A549 treated with GW870086 at 1 μM for 4 hours (cell line): Measurements from ENCODE around the gene DNAAF1. TPM values are rescaled to one million over a fixed set of nuclear protein-coding genes. Genes with fewer than 3 reads are reported as not detected.

Experiments
- total RNA-seq: library from RNA; stranded (reverse); fragments of 200-300 nt; extraction: Qiagen RNA extraction; gene quantifications from 5 replicates; pipeline ENCODE4 v1.2.3, GENCODE V29; 2022; ENCODE audit warnings: low read depth

Gene DNAAF1
- total RNA-seq: 0.21 to 0.47 TPM (median 0.43 TPM) in 5 replicates

GRCh38 chr16:84144859-84145639 lies at the start of gene DNAAF1, which contains the start of gene HSDL1:
Gene DNAAF1, plus strand, starts transcription at chr16:84145308. Its CDS starts 133 bp downstream, at chr16:84145441.
Gene HSDL1, minus strand, starts transcription at chr16:84145177. Its CDS starts 13,856 bp downstream, at chr16:84131321.

GRCh38 chr16:84116720-84117493 lies 28.2 kb upstream of the DNAAF1 start, which contains the start of gene MBTPS1:
Gene MBTPS1, minus strand, starts transcription at chr16:84116942. Its CDS starts 15,159 bp downstream, at chr16:84101783.

GRCh38 chr16:84186685-84187437 lies 41.8 kb downstream of the DNAAF1 start, which contains the start of gene TAF1C:
Gene TAF1C, minus strand, starts transcription at chr16:84187057. Its CDS starts 2,069 bp downstream, at chr16:84184988.

GRCh38 chr16:84190731-84191388 lies 45.8 kb downstream of the DNAAF1 start, which contains the start of gene ADAD2:
Gene ADAD2, plus strand, starts transcription at chr16:84191157. Its CDS starts 74 bp downstream, at chr16:84191231.

Other genes with a start within 250 kb of the DNAAF1 start
- 1.1 to 2.6 TPM (median 1.7 TPM) in 5 replicates for gene MLYCD, start 246.2 kb upstream of the DNAAF1 start, total RNA-seq
- 18.7 to 43.3 TPM (median 26.7 TPM) in 5 replicates for gene OSGIN1, start 192.1 kb upstream of the DNAAF1 start, total RNA-seq
- 1.9 to 2.9 TPM (median 2.4 TPM) in 5 replicates for gene NECAB2, start 177.1 kb upstream of the DNAAF1 start, total RNA-seq
- not detected in 5 replicates for gene SLC38A8, start 102.5 kb upstream of the DNAAF1 start, total RNA-seq
- 38.7 to 46.5 TPM (median 43.8 TPM) in 5 replicates for gene MBTPS1, start 28.4 kb upstream of the DNAAF1 start, total RNA-seq
- gene HSDL1, start 131 bp upstream of the DNAAF1 start, total RNA-seq: 16.9 to 19.1 TPM (median 18.7 TPM) in 5 replicates
- 22.1 to 32.2 TPM (median 28.7 TPM) in 5 replicates for gene TAF1C, start 41.7 kb downstream of the DNAAF1 start, total RNA-seq
- gene ADAD2, start 45.8 kb downstream of the DNAAF1 start, total RNA-seq: not detected in 5 replicates
- gene KCNG4, start 94.7 kb downstream of the DNAAF1 start, total RNA-seq: not detected in 5 replicates
- gene WFDC1, start 149.6 kb downstream of the DNAAF1 start, total RNA-seq: 0.22 TPM in 1 of 5 replicates, not detected in the others
- gene ATP2C2, start 223.2 kb downstream of the DNAAF1 start, total RNA-seq: 0.09 to 0.27 TPM (median 0.22 TPM) in 5 replicates